Astrocyte of the spinal cord (primary cell): ENCODE results near the gene ATP2C1.

Experiments used
- DNase-seq: peaks from one replicate; pipeline ENCODE4 v3.0.0; 2011; ENCODE audit warnings: low read depth, low spot score
- H3K4me3 ChIP-seq: 2 replicates; pipeline ENCODE4 v1.5.1; 2011; ENCODE audit warnings: low read depth, mild to moderate bottlenecking, low read length, moderate library complexity
- in situ Hi-C: cut with HindIII; loops from 2 replicates; pipeline ENCODE4 v1.10.0; 2017; ENCODE audit warnings: low sequenced_read_pairs
- TF ChIP-seq, protein P1 (sequence below): IDR thresholded peaks from 2 replicates; pipeline ENCODE4 v1.5.1; 2012; ENCODE audit warnings: low read depth, mild to moderate bottlenecking, low read length, inconsistent platforms

The ATP2C1 gene

GRCh38 chr3:130916507-130917167 lies 22.8 kb downstream of the ATP2C1 start:
- in situ Hi-C loops, result no loop called here
- TF ChIP-seq, protein P1, sequence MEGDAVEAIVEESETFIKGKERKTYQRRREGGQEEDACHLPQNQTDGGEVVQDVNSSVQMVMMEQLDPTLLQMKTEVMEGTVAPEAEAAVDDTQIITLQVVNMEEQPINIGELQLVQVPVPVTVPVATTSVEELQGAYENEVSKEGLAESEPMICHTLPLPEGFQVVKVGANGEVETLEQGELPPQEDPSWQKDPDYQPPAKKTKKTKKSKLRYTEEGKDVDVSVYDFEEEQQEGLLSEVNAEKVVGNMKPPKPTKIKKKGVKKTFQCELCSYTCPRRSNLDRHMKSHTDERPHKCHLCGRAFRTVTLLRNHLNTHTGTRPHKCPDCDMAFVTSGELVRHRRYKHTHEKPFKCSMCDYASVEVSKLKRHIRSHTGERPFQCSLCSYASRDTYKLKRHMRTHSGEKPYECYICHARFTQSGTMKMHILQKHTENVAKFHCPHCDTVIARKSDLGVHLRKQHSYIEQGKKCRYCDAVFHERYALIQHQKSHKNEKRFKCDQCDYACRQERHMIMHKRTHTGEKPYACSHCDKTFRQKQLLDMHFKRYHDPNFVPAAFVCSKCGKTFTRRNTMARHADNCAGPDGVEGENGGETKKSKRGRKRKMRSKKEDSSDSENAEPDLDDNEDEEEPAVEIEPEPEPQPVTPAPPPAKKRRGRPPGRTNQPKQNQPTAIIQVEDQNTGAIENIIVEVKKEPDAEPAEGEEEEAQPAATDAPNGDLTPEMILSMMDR, result no peak
- no peak for DNase-seq
- no peak overlapping the region for H3K4me3 ChIP-seq

- in situ Hi-C loops, result no loop called here
- DNase-seq, result no peak
- H3K4me3 ChIP-seq, result no peak overlapping the region
- TF ChIP-seq, protein P1, result no peak
These were observed 24.4 kb downstream of the ATP2C1 start for GRCh38 chr3:130918328-130918727.

DNA sequence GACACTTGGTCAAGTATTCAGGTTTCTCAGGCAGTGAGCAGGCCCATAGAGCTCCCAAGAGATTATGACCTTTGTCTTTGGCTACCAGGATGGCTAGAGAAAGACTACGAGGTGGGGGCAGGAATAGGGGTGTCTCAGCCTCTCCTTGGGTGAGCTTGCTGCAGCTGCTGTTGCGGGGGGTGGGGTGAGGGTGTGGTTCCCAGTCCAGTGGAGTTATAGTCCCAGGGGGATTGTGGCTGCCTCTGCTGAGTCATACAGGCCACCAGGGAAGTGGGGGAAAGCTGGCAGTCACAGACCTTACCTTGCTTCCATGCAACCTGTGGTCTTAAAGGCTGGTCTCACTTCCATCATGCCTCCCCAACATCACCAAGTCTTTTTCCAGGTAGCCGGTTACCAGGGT lies 31.7 kb downstream of the ATP2C1 start:
- no peak overlapping the region for H3K4me3 ChIP-seq
- TF ChIP-seq, protein P1, result no peak
- peak; percentile 23 for DNase-seq
- in situ Hi-C loops, result no loop called here

DNA sequence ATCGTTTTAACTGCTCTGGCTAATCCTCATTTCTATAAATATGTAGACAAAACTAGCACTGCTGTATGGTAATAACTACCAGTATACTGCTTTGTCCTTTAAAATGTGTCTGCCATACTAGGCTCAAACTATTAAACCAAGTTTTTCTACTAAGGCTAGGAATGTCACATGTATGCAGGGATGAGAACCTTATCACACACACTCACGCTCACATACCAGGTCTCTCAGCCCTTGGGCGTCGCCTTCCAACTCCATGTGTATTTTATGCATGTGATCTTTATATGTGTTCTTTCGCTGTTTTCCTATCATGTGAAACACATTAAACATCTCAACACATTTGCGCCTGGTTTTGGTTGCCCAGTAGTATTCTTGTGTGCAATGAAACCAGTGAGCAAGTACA lies 32.6 kb downstream of the ATP2C1 start:
- H3K4me3 ChIP-seq, result no peak overlapping the region
- TF ChIP-seq, protein P1, result no peak
- in situ Hi-C loops, result no loop called here
- DNase-seq, result no peak

GRCh38 chr3:130929804-130930203 lies 35.9 kb downstream of the ATP2C1 start:
- TF ChIP-seq, protein P1, result no peak
- no peak overlapping the region for H3K4me3 ChIP-seq
- no peak for DNase-seq
- in situ Hi-C loops, result no loop called here

GRCh38 chr3:130932979-130933378 lies 39.1 kb downstream of the ATP2C1 start:
- TF ChIP-seq, protein P1, result no peak
- DNase-seq, result no peak
- in situ Hi-C loops, result no loop called here
- H3K4me3 ChIP-seq, result no peak overlapping the region

DNA sequence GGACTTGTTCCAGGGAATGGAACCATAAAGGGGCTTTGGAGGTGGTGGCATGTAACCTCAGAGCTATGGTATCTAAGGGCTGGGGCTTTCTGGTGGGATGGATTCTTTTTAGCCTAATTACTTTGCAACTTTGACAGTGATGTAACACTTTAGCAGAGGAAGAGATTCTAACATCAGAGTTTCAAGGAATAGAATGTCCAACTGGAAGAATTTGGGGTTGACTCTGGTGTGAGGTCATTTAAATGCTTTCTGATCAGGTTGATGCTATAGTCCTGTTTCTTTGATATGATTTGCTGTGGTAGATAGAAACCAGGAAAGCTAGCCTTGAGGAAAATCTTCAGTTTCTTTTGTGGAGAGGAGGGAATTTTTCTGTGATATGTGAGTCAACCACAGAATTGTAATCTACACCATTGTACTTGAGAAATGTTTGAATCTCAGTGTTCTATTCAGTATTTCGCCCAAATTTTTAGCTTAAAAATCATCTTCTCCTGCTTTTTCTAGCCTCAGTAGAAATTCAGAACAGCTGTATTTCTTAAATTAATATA lies 40.0 kb downstream of the ATP2C1 start:
- H3K4me3 ChIP-seq, result no peak overlapping the region
- in situ Hi-C loops, result no loop called here
- peak; percentile 52 for DNase-seq
- TF ChIP-seq, protein P1, result no peak
